Measurements from ENCODE around the gene SIRPG. TPM values are rescaled to one million over a fixed set of nuclear protein-coding genes. Genes with fewer than 3 reads are reported as not detected.

SIRPG gene
- total and polyA plus RNA-seq, 10 of the 15 experiments (the other 5 are each of a cell fraction or from before 2014, with no cell fraction given): 1.1 to 13.0 (median 4.1) TPM

DNA sequence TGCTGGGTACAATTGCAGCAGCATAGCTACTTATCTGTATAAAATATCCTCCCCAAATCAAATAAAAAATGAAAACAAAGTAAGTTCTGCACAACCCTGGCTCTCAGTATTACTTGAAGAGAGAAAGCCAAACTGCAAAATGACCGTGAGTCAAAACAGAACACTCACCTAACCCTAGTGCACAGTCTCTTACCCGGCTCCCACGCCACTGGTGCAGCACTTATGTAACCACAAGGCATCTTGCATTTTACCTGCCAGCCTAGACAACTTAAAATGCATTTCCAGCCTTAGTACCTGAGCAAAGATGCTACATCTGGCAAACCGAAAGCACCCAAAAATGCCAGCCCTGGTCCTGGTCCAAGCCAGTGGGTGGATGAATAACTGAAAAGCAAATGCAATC is 25.4 kb downstream of the SIRPG start (continued):
- TF ChIP-seq, protein P1, sequence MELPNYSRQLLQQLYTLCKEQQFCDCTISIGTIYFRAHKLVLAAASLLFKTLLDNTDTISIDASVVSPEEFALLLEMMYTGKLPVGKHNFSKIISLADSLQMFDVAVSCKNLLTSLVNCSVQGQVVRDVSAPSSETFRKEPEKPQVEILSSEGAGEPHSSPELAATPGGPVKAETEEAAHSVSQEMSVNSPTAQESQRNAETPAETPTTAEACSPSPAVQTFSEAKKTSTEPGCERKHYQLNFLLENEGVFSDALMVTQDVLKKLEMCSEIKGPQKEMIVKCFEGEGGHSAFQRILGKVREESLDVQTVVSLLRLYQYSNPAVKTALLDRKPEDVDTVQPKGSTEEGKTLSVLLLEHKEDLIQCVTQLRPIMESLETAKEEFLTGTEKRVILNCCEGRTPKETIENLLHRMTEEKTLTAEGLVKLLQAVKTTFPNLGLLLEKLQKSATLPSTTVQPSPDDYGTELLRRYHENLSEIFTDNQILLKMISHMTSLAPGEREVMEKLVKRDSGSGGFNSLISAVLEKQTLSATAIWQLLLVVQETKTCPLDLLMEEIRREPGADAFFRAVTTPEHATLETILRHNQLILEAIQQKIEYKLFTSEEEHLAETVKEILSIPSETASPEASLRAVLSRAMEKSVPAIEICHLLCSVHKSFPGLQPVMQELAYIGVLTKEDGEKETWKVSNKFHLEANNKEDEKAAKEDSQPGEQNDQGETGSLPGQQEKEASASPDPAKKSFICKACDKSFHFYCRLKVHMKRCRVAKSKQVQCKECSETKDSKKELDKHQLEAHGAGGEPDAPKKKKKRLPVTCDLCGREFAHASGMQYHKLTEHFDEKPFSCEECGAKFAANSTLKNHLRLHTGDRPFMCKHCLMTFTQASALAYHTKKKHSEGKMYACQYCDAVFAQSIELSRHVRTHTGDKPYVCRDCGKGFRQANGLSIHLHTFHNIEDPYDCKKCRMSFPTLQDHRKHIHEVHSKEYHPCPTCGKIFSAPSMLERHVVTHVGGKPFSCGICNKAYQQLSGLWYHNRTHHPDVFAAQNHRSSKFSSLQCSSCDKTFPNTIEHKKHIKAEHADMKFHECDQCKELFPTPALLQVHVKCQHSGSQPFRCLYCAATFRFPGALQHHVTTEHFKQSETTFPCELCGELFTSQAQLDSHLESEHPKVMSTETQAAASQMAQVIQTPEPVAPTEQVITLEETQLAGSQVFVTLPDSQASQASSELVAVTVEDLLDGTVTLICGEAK (IDR thresholded peaks at IDR 0.05; ENCODE audit: borderline replicate concordance): no peak
- TF ChIP-seq, protein P2, sequence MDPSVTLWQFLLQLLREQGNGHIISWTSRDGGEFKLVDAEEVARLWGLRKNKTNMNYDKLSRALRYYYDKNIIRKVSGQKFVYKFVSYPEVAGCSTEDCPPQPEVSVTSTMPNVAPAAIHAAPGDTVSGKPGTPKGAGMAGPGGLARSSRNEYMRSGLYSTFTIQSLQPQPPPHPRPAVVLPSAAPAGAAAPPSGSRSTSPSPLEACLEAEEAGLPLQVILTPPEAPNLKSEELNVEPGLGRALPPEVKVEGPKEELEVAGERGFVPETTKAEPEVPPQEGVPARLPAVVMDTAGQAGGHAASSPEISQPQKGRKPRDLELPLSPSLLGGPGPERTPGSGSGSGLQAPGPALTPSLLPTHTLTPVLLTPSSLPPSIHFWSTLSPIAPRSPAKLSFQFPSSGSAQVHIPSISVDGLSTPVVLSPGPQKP (IDR thresholded peaks at IDR 0.05; ENCODE audit: low read depth, low read length): no peak
- TF ChIP-seq IKZF2 (IDR thresholded peaks at IDR 0.05) (peak in 1 of 2 experiments; percentile 29; a peak in 1 of 4 replicates), ASH2L (IDR thresholded peaks at IDR 0.05; ENCODE audit: borderline replicate concordance, low read depth) (no peak), POLR2A (IDR thresholded peaks at IDR 0.05; ENCODE audit: low read depth, low read length) (no peak), TARDBP (IDR thresholded peaks at IDR 0.05; ENCODE audit: borderline replicate concordance) (no peak), ZNF622 (IDR thresholded peaks at IDR 0.05) (no peak), ZNF217 (IDR thresholded peaks at IDR 0.05) (peak; percentile 51; the same call in 1 of the 2 replicates), ZNF24 (IDR thresholded peaks at IDR 0.05) (no peak), TCF3 (IDR thresholded peaks at IDR 0.05; ENCODE audit: borderline replicate concordance, insufficient read depth, low read depth, low read length) (no peak), ZZZ3 (IDR thresholded peaks at IDR 0.05; ENCODE audit: control insufficient read depth, insufficient read length, low read depth) (no peak), FOXM1 (IDR thresholded peaks at IDR 0.05; ENCODE audit: low read depth, low read length) (peak; percentile 73; the same call in 1 of the 2 replicates), BCL11A (IDR thresholded peaks at IDR 0.05; ENCODE audit: low read depth, low read length) (peak; percentile 70; the same call in 1 of the 2 replicates), STAT3 (IDR thresholded peaks at IDR 0.05; ENCODE audit: low read depth, low read length) (no peak), RAD21 (IDR thresholded peaks at IDR 0.05; ENCODE audit: insufficient read depth, low read depth, low read length) (no peak)
- TF ChIP-seq, protein P3, sequence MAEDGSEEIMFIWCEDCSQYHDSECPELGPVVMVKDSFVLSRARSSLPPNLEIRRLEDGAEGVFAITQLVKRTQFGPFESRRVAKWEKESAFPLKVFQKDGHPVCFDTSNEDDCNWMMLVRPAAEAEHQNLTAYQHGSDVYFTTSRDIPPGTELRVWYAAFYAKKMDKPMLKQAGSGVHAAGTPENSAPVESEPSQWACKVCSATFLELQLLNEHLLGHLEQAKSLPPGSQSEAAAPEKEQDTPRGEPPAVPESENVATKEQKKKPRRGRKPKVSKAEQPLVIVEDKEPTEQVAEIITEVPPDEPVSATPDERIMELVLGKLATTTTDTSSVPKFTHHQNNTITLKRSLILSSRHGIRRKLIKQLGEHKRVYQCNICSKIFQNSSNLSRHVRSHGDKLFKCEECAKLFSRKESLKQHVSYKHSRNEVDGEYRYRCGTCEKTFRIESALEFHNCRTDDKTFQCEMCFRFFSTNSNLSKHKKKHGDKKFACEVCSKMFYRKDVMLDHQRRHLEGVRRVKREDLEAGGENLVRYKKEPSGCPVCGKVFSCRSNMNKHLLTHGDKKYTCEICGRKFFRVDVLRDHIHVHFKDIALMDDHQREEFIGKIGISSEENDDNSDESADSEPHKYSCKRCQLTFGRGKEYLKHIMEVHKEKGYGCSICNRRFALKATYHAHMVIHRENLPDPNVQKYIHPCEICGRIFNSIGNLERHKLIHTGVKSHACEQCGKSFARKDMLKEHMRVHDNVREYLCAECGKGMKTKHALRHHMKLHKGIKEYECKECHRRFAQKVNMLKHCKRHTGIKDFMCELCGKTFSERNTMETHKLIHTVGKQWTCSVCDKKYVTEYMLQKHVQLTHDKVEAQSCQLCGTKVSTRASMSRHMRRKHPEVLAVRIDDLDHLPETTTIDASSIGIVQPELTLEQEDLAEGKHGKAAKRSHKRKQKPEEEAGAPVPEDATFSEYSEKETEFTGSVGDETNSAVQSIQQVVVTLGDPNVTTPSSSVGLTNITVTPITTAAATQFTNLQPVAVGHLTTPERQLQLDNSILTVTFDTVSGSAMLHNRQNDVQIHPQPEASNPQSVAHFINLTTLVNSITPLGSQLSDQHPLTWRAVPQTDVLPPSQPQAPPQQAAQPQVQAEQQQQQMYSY (CRISPR knock-in tag; IDR thresholded peaks at IDR 0.05): no peak
- TF ChIP-seq, protein P4, sequence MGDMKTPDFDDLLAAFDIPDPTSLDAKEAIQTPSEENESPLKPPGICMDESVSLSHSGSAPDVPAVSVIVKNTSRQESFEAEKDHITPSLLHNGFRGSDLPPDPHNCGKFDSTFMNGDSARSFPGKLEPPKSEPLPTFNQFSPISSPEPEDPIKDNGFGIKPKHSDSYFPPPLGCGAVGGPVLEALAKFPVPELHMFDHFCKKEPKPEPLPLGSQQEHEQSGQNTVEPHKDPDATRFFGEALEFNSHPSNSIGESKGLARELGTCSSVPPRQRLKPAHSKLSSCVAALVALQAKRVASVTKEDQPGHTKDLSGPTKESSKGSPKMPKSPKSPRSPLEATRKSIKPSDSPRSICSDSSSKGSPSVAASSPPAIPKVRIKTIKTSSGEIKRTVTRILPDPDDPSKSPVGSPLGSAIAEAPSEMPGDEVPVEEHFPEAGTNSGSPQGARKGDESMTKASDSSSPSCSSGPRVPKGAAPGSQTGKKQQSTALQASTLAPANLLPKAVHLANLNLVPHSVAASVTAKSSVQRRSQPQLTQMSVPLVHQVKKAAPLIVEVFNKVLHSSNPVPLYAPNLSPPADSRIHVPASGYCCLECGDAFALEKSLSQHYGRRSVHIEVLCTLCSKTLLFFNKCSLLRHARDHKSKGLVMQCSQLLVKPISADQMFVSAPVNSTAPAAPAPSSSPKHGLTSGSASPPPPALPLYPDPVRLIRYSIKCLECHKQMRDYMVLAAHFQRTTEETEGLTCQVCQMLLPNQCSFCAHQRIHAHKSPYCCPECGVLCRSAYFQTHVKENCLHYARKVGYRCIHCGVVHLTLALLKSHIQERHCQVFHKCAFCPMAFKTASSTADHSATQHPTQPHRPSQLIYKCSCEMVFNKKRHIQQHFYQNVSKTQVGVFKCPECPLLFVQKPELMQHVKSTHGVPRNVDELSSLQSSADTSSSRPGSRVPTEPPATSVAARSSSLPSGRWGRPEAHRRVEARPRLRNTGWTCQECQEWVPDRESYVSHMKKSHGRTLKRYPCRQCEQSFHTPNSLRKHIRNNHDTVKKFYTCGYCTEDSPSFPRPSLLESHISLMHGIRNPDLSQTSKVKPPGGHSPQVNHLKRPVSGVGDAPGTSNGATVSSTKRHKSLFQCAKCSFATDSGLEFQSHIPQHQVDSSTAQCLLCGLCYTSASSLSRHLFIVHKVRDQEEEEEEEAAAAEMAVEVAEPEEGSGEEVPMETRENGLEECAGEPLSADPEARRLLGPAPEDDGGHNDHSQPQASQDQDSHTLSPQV (IDR thresholded peaks at IDR 0.05): no peak

All from GM12878 (cell line).